Raji (cell line): ENCODE results near the gene KAT6B.

Experiments
- POLR2A ChIP-seq: IDR thresholded peaks from 2 replicates; pipeline ENCODE4 v1.6.1; 2011; ENCODE audit warnings: low read depth, low read length, control low read depth; ENCODE audit not compliant: insufficient read depth

The KAT6B gene

DNA sequence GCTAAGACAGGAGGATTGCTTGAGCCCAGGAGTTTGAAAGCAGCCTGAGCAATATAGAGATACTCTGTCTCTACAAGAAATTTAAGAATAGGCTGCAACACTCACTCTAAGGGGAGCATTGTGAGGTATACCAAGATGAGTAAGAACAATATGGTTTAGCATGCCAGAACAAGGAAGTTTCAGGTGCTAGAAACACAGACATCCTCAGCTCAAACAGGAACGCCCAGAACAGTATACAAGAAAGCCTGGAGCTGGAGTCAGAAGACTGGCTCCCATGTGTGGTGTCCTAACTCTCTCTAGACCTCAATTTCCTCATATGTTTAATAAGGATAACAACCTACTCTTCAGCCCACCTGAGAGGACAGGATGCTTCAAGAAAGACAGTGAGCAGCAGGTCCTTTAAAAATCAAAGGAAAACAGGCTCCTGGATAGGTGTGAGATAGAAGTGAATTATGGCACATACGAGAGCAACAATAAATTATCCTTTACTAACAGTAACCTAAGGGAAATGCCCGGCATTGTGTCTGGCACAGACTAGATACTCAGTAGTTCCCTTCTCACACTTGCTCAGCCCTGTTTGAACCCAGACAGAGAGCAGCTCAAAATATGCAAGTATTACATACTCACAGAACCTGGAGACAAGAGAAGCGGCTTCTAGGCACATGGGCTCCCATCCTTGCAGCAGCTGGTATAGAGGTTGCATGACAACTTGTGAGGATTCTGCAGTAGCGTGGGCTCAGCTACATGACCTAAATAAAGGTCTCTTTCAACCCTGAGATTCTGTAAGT is 45.4 kb downstream of the KAT6B start:
- TF ChIP-seq POLR2A: no peak

DNA sequence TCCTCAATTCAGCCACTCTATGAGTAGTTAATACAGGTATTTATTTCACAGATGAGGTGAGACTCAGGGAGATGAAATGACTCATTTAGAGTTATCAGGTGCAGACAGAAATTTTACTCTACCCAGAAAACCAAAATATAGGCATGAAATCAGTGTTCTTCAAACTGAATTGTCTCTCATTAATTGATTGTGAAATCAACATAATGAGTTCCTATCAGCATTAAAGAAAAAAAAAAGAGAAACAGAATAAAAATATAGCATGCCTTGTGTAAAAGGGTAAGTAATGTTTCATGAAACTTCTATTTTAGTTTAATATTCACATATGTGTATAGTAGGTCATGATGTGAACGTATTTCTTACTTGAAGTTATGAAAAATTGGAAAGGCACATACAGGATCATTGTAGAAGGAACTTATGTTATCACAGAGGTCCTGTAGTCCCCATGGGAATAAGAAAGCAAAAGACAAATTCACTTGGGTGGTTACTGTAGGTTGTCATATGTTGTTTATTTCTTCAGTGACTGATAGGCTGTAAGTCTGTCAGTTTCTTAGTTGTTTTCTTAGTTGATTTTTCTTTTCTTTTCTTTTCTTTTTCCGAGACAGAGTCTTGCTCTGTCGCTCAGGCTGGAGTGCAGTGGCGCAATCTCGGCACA is 47.5 kb downstream of the KAT6B start:
- no peak for TF ChIP-seq POLR2A

DNA sequence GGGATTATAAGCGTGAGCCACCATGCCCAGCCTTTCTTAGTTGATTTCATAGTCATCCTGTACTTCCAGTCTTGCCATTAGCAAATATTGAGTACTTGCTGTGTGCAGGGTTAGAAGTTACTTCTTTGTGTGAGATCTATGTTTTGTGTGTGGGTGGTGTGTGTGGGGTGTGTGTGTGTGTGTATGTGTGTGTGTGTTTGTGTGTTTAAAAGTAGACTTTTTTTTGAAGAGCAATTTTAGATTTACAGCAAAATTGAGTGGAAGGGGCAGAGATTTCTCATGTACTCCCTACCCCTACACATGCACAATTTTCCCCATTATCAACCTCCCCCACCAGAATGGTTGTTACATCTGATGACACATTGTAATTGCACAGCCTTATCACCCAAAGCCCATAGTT is 48.2 kb downstream of the KAT6B start:
- TF ChIP-seq POLR2A: no peak

DNA sequence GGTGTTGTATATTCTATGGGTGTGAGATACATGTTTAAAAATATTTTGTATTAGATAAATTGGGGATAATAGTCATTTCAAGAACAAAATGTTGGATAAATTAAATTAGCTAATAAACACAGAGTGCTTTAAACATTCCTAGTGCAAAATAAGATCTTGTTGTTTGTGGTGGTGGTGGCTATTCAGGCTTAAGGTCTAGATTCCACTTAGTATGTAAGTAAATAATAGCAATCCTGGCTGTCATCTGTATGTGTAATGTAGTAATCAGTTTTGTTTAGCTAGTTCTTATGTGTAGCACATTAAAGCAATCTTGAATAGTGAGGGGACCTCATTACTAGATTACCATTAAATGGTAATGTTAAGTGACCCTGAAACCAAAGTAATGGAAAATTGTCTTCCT is 48.7 kb downstream of the KAT6B start:
- TF ChIP-seq POLR2A: no peak

DNA sequence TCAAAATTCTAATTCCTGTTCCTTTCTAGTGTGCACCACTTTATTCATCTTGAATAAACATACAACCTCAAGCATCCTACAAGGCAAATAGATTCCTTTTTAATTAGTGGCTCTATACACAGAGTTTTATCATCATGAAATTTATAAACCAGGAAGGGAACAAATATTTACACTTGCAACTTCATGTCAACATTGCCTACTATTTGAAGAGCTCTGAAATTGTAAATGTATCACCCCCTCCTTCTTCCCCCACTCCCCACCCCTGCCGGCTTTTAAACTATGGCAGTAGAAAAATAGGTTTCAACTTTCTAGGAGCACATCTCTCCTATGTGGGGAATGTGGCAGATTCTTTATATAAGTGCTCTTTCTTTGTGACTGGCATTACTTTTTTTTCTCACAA is 49.6 kb downstream of the KAT6B start:
- no peak for TF ChIP-seq POLR2A

DNA sequence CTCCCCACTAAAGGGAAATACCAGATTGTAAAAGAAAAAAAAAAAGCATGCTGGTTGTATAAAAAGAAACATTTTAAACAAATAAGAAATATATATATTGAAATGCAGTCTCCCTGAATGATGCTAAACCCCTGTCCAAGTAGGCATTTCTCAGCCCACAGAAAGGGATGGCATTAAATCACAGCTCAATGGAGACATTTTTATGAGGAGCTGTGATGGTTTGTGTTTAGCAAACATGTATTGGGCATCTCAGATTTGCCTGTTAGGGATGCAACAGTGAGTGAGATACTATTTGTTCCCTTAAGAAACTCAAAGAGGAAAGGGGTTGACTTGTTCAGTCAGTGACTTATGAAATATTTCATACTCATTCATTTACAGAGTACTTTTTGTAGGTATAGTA is 51.5 kb downstream of the KAT6B start:
- TF ChIP-seq POLR2A: no peak

DNA sequence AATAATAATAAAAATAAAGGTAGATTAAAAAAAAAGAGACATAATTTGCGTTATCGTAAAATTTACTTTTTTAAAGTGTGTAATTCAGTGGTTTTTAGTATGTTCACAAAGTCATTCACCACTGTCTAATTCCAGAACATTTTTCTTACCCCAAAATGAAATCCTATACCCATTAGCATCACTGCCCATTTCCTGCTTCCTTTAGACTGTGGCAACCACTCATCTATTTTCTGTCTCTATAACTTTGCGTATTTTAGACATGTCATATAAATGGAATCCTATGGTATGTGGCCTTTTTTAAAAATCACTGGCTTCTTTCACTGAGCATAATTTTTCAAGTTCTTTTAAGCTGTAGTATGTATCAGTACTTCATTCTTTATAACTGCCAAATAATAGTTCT is 53.6 kb downstream of the KAT6B start:
- no peak for TF ChIP-seq POLR2A

DNA sequence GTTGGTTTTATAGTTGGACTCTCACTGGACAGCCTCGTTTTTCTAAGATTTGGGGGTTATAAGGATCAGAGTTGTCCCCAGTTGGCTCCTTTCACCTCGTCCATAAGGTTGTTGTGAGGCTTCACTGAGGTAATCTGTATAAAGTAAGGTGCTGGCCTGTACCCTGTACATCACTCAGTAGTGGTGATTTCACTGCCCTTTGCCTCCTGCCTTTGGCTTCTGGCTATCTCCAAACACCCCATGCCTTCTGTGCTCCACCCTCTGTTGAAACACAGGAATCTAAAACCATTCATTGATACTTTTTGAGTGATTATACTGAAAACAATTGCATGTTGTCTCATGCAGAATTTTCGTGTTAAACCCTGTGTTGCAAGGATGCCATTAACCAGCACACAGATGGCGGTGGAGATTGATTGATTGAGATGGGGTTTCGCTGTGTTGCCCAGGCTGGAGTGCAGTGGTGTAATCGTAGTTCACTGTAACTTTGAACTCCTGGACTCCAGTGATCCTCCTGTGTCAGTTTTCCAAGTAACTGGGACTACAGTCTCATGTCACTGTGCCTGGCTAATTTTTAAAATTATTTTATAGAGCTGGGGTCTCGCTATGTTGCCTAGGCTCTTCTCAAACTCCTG is 55.0 kb downstream of the KAT6B start:
- no peak for TF ChIP-seq POLR2A

DNA sequence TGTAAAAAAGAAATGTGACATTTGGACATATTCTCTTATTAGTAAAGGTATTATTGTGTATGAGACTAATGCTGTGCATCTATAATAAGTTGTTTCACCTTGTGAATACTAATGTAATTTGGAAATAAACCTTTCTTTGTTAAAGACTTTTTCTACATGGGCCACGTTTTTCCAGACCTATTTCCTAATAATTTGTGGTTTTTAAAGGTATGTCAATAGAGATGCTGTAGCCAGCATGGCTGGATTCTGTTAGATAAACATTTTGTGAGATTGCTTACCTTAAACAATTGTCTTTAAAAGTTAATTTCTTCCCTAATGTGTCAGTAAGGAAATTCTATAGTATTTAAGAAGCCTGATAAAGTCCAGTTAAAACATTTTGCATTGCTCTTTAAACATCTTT is 56.0 kb downstream of the KAT6B start:
- TF ChIP-seq POLR2A: no peak

DNA sequence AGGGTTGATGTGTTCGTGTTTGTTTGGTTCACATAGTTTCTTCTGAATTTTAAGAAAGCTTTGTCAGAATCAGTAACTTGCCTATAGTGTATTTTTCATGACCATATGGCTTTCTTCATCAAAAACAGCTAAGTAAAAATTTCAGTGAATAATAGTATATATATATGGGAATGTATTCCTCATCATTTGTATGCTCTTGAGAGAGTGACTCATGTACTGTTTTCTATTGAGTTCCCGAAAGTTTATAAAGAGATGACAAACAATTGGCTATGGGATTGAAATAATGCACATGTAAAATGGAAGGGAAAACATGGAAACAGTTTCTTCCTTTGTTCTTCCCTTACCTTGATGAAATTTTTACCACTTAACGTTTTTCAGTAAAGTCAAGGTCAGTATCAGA is 56.4 kb downstream of the KAT6B start:
- TF ChIP-seq POLR2A: no peak

DNA sequence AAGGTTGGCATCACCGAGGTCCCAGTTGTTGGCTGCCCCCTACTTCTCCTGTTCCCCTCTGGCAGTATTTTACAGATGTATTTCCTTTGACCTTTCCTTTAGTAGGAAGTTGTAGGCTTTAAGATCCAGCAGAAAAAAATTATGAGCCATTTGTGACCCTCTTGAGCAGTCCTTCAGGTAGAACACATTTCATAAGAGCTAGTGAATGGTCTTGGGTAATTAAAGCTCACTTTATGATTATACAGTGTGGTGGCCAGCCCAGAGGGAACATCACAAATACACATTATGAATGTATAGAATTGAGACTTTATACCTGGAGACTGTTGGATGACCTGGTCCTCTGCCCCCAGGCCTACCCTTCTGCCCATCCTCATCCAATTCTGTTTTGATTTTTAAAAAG is 57.0 kb downstream of the KAT6B start:
- no peak for TF ChIP-seq POLR2A

DNA sequence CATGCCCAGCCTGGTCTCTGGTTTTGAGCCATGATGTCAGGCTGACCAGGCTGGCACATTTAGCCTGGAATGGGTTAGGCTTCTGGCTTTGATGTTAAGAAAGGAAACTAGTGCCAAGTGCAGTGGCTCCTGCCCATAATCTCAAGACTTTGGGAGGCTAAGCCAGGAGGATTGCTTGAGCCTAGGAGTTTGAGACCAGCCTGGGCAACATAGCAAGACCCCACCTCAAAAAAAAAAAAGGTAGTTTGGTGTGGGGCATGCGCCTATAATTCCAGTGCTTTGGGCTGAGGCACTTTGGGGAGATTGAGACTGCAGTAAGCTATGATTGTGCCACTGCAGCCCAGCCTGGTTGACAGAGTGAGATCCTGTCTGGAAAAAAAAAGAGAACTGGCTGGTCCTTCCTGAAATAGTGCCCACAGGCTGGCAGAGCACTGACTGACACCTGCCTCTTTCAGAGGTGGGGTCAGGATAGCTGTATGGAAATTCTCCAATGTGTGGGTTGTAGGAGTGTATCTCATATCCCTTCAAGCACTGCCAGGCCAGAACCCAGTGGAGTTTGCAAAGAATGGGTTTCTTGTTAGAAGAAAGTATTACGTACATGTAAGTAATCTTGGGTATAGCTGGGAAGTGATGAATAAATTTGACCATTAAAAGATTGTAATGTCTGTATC is 61.3 kb downstream of the KAT6B start:
- no peak for TF ChIP-seq POLR2A

DNA sequence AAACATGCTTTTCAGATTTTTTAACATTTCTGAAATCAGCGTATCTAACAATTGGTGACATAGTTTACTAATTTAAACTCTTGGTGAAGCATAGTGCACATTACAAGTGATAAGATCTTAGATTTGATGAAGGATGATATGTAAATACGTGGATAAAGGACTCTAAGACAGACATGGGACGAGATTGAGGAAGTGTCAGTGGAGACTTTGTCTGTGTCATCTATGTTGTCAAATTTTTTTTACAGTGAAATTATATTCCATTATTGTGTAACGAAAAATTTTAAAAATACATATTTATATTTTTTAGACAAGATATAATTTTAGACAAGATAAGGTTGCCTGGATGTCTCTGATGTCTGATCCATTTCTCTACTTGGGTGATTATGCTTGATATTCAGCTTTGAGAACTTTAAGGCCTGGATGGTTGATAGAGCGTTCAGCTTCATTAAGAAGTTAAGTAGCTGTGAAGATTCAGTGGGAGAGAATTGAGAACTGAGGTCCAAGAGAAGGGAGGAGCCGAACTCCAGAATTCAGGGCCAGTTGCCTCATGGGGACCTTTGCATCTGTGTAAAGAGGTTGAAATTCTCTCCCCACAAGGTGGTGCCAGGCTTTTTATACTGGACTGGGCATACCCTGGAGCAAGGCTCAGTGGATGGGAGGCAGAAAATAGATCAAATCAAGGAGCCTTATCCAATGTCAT is 62.7 kb downstream of the KAT6B start:
- no peak for TF ChIP-seq POLR2A

DNA sequence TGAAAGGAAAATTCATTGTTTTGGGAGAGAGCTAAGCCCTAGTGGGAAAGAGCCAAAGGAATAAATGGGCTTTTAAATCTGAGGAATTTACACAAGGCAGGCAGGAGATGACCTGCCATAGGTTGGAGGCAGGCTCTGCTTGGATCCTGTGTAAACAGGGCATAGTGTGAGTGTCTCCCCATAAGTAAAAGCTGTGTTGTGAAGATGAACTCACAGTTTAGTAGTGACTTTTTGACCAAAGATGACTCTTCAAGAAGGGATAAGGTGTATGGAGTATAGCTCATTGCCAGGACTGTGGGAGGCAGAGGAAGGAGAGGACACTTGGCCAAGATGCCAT is 63.2 kb downstream of the KAT6B start:
- no peak for TF ChIP-seq POLR2A

DNA sequence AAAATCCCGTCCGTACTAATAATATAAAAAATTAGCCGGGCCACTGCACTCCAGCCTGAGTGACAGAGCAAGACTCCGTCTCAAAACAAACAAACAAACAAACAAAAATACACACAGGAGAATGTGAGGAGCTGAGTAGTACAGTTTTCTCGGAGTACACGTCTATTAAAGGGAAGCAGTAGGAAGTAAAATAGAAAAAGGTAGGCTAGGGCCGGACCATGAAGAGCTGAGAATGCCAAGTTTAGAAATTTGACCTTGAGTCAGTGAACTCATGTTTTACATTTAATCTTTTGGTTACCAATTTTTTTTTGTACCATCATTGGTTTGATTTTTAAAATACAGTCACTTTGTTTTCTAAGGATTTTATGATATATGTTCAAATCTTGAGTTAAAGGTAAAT is 64.1 kb downstream of the KAT6B start:
- no peak for TF ChIP-seq POLR2A

DNA sequence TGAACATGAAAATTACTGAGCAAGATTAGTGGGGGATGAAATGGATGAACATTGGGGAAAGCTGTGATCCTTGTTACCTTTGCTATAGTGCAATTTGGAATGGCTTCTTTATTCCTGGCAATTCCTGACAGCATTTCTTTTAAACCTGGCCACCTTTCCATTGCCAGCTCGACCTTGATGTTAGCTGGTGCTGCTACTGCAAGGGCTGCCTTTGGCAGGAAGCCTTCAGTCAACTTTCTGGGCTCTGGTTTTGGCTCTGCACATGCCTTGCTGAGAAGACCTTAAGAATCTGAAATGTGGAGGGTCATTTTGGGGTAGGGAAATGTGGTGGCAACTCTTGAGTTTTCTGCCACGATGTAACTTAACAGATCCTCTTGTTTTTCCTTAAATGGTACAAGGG is 64.7 kb downstream of the KAT6B start:
- TF ChIP-seq POLR2A: no peak

DNA sequence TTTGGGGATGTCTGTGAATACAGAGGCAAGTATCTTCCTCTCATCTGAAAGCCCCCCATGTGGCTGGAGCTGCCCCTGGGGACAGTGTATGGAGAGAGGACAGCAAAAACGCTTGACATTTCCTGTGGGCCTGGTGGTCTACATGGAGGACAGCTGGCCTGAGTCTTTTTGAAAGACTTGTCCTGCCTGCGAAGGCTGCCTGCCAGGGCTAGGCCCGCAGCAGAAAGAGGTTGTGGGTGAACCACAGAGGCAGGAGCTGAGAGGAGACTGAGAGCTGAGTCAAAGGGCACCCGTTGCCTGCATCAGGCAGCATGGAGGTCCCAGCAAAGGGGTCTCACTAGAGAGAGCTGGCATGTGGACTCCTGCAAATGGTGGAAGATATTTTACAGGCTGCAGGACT is 66.4 kb downstream of the KAT6B start:
- no peak for TF ChIP-seq POLR2A
